Measurements from ENCODE around the gene DHX35.

DNA sequence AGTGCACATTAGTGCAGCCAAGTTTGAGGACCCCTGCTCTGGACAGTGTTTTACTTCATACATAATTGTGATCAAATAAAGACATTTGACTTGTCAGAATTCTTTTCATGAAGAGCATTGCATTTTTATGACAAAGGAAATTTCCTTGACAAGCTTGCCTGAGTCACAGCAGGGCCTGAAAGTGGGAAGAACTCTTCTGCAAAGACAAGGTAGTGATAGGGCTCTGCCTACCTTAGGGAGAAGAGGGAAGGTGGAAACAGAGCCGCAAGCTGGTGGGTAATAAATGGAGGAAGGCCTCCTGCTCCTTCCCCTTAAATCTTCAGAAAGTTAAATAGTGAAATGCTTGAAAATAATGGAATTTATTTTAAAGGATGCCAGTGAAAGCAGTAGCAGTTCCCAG is 118.2 kb downstream of the DHX35 start:
- TF ChIP-seq, protein P1, sequence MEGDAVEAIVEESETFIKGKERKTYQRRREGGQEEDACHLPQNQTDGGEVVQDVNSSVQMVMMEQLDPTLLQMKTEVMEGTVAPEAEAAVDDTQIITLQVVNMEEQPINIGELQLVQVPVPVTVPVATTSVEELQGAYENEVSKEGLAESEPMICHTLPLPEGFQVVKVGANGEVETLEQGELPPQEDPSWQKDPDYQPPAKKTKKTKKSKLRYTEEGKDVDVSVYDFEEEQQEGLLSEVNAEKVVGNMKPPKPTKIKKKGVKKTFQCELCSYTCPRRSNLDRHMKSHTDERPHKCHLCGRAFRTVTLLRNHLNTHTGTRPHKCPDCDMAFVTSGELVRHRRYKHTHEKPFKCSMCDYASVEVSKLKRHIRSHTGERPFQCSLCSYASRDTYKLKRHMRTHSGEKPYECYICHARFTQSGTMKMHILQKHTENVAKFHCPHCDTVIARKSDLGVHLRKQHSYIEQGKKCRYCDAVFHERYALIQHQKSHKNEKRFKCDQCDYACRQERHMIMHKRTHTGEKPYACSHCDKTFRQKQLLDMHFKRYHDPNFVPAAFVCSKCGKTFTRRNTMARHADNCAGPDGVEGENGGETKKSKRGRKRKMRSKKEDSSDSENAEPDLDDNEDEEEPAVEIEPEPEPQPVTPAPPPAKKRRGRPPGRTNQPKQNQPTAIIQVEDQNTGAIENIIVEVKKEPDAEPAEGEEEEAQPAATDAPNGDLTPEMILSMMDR (IDR thresholded peaks at IDR 0.05): no peak
- TF ChIP-seq, protein P2, sequence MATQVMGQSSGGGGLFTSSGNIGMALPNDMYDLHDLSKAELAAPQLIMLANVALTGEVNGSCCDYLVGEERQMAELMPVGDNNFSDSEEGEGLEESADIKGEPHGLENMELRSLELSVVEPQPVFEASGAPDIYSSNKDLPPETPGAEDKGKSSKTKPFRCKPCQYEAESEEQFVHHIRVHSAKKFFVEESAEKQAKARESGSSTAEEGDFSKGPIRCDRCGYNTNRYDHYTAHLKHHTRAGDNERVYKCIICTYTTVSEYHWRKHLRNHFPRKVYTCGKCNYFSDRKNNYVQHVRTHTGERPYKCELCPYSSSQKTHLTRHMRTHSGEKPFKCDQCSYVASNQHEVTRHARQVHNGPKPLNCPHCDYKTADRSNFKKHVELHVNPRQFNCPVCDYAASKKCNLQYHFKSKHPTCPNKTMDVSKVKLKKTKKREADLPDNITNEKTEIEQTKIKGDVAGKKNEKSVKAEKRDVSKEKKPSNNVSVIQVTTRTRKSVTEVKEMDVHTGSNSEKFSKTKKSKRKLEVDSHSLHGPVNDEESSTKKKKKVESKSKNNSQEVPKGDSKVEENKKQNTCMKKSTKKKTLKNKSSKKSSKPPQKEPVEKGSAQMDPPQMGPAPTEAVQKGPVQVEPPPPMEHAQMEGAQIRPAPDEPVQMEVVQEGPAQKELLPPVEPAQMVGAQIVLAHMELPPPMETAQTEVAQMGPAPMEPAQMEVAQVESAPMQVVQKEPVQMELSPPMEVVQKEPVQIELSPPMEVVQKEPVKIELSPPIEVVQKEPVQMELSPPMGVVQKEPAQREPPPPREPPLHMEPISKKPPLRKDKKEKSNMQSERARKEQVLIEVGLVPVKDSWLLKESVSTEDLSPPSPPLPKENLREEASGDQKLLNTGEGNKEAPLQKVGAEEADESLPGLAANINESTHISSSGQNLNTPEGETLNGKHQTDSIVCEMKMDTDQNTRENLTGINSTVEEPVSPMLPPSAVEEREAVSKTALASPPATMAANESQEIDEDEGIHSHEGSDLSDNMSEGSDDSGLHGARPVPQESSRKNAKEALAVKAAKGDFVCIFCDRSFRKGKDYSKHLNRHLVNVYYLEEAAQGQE (IDR thresholded peaks at IDR 0.05; ENCODE audit: insufficient read depth in 1 of 2, low read depth in 2 of 2, low read length in 1 of 2): no peak

All from Panc1 (cell line).